Adrenal gland (tissue), 5 donors: ENCODE measurements around the gene ADAMTSL3.

Source experiments
- POLR2A ChIP-seq, 2 donors: fragments of 450-650 bp; IDR thresholded peaks; one replicate each; pipeline ENCODE4 v1.6.1; 2017; ENCODE audit warnings: antibody characterized with exemption in 2 of 2, mild to moderate bottlenecking in 2 of 2, moderate library complexity in 1 of 2
- TF ChIP-seq, protein P1 (sequence below), 6 experiments: fragments of 450-650 bp in 4 of 6; fragments of 200-600 bp in 2 of 6; sonication (generic) in 1 of 6; IDR thresholded peaks; 1 replicate in 5 of 6; 2 replicates in 1 of 6; pipeline versions ENCODE4 v1.5.1 to v1.8.0; 2016 to 2021; ENCODE audit warnings: antibody characterized with exemption in 6 of 6, mild to moderate bottlenecking in 2 of 6, moderate library complexity in 1 of 6
- donor health status: DM: no; HTN: no; CAD: no.

GRCh38 chr15:83928878-83929418, 275.0 kb downstream of the ADAMTSL3 start:
- TF ChIP-seq POLR2A (IDR thresholded peaks at IDR 0.05) = no peak
- TF ChIP-seq, protein P1, sequence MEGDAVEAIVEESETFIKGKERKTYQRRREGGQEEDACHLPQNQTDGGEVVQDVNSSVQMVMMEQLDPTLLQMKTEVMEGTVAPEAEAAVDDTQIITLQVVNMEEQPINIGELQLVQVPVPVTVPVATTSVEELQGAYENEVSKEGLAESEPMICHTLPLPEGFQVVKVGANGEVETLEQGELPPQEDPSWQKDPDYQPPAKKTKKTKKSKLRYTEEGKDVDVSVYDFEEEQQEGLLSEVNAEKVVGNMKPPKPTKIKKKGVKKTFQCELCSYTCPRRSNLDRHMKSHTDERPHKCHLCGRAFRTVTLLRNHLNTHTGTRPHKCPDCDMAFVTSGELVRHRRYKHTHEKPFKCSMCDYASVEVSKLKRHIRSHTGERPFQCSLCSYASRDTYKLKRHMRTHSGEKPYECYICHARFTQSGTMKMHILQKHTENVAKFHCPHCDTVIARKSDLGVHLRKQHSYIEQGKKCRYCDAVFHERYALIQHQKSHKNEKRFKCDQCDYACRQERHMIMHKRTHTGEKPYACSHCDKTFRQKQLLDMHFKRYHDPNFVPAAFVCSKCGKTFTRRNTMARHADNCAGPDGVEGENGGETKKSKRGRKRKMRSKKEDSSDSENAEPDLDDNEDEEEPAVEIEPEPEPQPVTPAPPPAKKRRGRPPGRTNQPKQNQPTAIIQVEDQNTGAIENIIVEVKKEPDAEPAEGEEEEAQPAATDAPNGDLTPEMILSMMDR (IDR thresholded peaks at IDR 0.05) = no peak
